ENCODE results near the gene FNDC3A.

GRCh38 chr13:49241296-49241695, 265.6 kb downstream of the FNDC3A start:
- no peak for TF ChIP-seq CTCF (conservative IDR thresholded peaks at IDR 0.05; ENCODE audit: low read depth, low read length)
- no peak for TF ChIP-seq EZH2 (IDR thresholded peaks at IDR 0.05; ENCODE audit: borderline replicate concordance, low read depth, low read length, poor library complexity, severe bottlenecking)
